Right lobe of liver (tissue), 6 donors: ENCODE data around the gene NFKBIZ. TPM values are rescaled to one million over a fixed set of nuclear protein-coding genes. Genes with fewer than 3 reads are reported as not detected.

Experiments used
- ATAC-seq, 4 donors: fragments of 200-7000 bp; cut with Tn5 transposase; one replicate each; pipeline ENCODE4 v1.9.1; 2020; ENCODE audit warnings: mild to moderate bottlenecking in 4 of 4, moderate library complexity in 4 of 4
- DNase-seq, 3 donors: peaks; one replicate each; pipeline ENCODE4 v3.0.0-alpha.2; 2020
- H3K27ac ChIP-seq, 3 donors: fragments of 200-600 bp; one replicate each; pipeline ENCODE4 v1.8.0; 2022
- H3K27me3 ChIP-seq, 2 donors: fragments of 200-600 bp; one replicate each; pipeline ENCODE4 v1.8.0; 2022
- H3K36me3 ChIP-seq, 4 donors: fragments of 200-600 bp; sonication (generic) in 1 of 4; one replicate each; pipeline versions ENCODE4 v1.5.1 to v1.8.0; 2017 to 2022; ENCODE audit warnings: control low read depth in 1 of 4
- H3K4me1 ChIP-seq, 4 donors: fragments of 200-600 bp; sonication (generic) in 1 of 4; one replicate each; pipeline versions ENCODE4 v1.5.1 to v1.8.0; 2017 to 2022; ENCODE audit warnings: control low read depth in 1 of 4
- H3K4me3 ChIP-seq, 3 donors: fragments of 200-600 bp; one replicate each; pipeline ENCODE4 v1.8.0; 2022
- H3K9me3 ChIP-seq, 4 donors: fragments of 200-600 bp; sonication (generic) in 1 of 4; one replicate each; pipeline versions ENCODE4 v1.5.1 to v1.8.0; 2017 to 2022; ENCODE audit warnings: control low read depth in 1 of 4
- CTCF ChIP-seq, 4 donors: fragments of 200-600 bp in 3 of 4; fragments of 450-650 bp in 1 of 4; IDR thresholded peaks; one replicate each; pipeline versions ENCODE4 v1.5.1 to v1.8.0; 2016 to 2022; ENCODE audit warnings: antibody characterized with exemption in 4 of 4, mild to moderate bottlenecking in 2 of 4
- POLR2A ChIP-seq: fragments of 450-650 bp; IDR thresholded peaks from one replicate; pipeline ENCODE4 v1.6.1; 2017; ENCODE audit warnings: antibody characterized with exemption, mild to moderate bottlenecking
- WGBS: methylation state at CpG from one replicate; pipeline ENCODE4 v1.1.6; 2018; ENCODE audit warnings: low coverage, low lambda C conversion rate; ENCODE audit not compliant: insufficient coverage; ENCODE audit errors: missing lambda C conversion rate; 5-methylcytosine and 5-hydroxymethylcytosine counted together
- intact Hi-C, 2 donors: fragments of 100-400 bp; cut with DNase I; formaldehyde crosslinking; loops; one replicate each; pipeline versions ENCODE4 v1.11.2 to v1.14.1; 2022
- total RNA-seq, 6 experiments: library from RNA; depleted of rRNA in 2 of 6; stranded (reverse); fragments of >200 nt in 2 of 6; fragmentation: NEBNext Ultra II Directional in 3 of 6; extraction: Animal tissue kit (Norgen Biotek cat#: 25700) in 3 of 6; gene quantifications; one replicate each; pipeline versions ENCODE4 v1.1.0 to v1.2.4, GENCODE V29; 2016 to 2023
- donor health status: DM: no; HTN: yes; CAD: no.
- donor health status: DM: no; HTN: no; CAD: no.
- donor health status: DM: no; HTN: no; CAD: no.
- donor health status: DM: no; HTN: yes; CAD: no.
- donor health status: DM: no; HTN: yes; CAD: no.

NFKBIZ gene
- total RNA-seq, 6 experiments from 2014 or later, result 23.4 to 83.1 (median 44.4) TPM

GRCh38 chr3:101848326-101848725 is 988 bp upstream of the NFKBIZ start:
- intact Hi-C loops, result no loop called here
- TF ChIP-seq CTCF (IDR thresholded peaks at IDR 0.05), result no peak
- no peak for TF ChIP-seq POLR2A
- peak; percentile 25 to 58 (median 40) for ATAC-seq
- 16% methylated on average over 3 of the region's 3 CpGs for WGBS
- H3K4me1 ChIP-seq, result peaks cover 0 to 28% (median 11%) of the 10 kb centered on the region in 4 donors
- DNase-seq, result no peak
- no peaks in the 10 kb centered on the region for H3K27me3 ChIP-seq
- H3K36me3 ChIP-seq, result peaks cover 11 to 15% (median 14%) of the 10 kb centered on the region in 4 donors
- H3K9me3 ChIP-seq, result no peaks in the 10 kb centered on the region
- H3K27ac ChIP-seq, result peak overlapping the region; percentile 96 to 98 (median 98)
- H3K4me3 ChIP-seq, result peak overlapping the region; percentile 79 to 88 (median 80)

GRCh38 chr3:101849714-101850245 is 466 bp downstream of the NFKBIZ start:
- Histone ChIP-seq H3K27me3 (no peaks in the 10 kb centered on the region), H3K9me3 (no peaks in the 10 kb centered on the region), H3K36me3 (peaks cover 11 to 29% (median 28%) of the 10 kb centered on the region in 4 donors), H3K4me3 (peak overlapping the region; percentile 79 to 88 (median 80)), H3K4me1 (peaks cover 0 to 43% (median 15%) of the 10 kb centered on the region in 4 donors), H3K27ac (peak overlapping the region; percentile 98 to 100 (median 98))
- WGBS, result 0% methylated on average over 22 of the region's 67 CpGs
- DNase-seq, result peak; percentile 51 to 76 (median 66)
- intact Hi-C loops, result no loop called here
- ATAC-seq, result peak; percentile 0 to 26 (median 16)
- TF ChIP-seq CTCF (IDR thresholded peaks at IDR 0.05) (no peak), POLR2A (no peak)

- DNase-seq, result no peak
These were observed 1.1 kb downstream of the NFKBIZ start for GRCh38 chr3:101850246-101851051.

More at GRCh38 chr3:101850246-101851051, 1.1 kb downstream of the NFKBIZ start:
- H3K36me3 ChIP-seq, result peaks cover 11 to 36% (median 35%) of the 10 kb centered on the region in 4 donors
- H3K4me1 ChIP-seq, result peaks cover 0 to 50% (median 15%) of the 10 kb centered on the region in 4 donors
- no peaks in the 10 kb centered on the region for H3K27me3 ChIP-seq
- WGBS, result 0% methylated on average over 19 of the region's 19 CpGs
- peak overlapping the region; percentile 79 to 88 (median 80) for H3K4me3 ChIP-seq
- H3K27ac ChIP-seq, result peak overlapping the region; percentile 98 to 100 (median 98)
- ATAC-seq, result no peak
- intact Hi-C loops, result no loop called here
- TF ChIP-seq CTCF (IDR thresholded peaks at IDR 0.05) (no peak), POLR2A (peak; percentile 42)
- H3K9me3 ChIP-seq, result no peaks in the 10 kb centered on the region
